Amygdala (tissue), 56 donors: ENCODE results near the gene HLCS.
"Not testable (repeated sequence)": the region's sequence is repeated elsewhere in the genome, so short reads cannot be mapped to it uniquely, and the experiment has no call there.

Experiments used
- DNase-seq, 56 donors: peaks; one replicate each; lab custom pipeline; 2025; lab: John Stamatoyannopoulos, UW

Gene HLCS

GRCh38 chr21:36820176-36821031 lies 146.1 kb downstream of the HLCS start:
- peak in 1 of 56 donors; percentile 16 for DNase-seq

DNA sequence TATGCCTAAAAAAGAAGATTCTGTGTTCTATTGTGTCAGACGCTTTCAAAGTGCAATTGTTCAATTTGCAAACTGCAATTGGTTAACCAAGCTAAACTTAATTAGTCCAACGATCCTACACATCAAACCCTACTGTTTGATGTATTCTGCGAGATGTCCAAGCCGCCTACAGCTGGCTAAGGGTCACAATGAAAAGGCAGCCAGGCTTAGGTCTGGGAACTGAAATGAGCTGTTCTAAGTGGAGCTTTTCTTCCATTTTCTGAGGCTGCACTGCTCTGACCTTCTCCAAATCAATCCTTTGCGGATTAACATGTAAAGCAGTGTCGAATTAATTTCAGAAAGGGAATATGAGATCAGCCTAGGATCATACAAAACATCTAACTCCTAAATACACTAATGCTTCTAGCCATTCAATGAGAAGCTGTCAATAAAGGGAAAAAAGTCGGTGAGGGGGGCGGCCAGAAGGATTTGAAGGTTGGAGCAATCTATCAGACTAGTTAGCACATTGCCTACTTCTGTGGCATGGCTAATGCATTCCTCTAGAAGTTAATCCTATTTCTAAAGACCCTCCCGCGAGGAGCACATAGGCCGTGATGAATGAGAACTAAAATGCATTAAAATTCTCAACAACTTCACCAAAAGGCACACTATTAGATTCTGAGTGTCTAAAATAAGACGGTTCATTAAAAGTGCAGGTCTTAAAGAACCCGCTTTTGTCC lies 148.6 kb downstream of the HLCS start:
- DNase-seq, result no peak

DNA sequence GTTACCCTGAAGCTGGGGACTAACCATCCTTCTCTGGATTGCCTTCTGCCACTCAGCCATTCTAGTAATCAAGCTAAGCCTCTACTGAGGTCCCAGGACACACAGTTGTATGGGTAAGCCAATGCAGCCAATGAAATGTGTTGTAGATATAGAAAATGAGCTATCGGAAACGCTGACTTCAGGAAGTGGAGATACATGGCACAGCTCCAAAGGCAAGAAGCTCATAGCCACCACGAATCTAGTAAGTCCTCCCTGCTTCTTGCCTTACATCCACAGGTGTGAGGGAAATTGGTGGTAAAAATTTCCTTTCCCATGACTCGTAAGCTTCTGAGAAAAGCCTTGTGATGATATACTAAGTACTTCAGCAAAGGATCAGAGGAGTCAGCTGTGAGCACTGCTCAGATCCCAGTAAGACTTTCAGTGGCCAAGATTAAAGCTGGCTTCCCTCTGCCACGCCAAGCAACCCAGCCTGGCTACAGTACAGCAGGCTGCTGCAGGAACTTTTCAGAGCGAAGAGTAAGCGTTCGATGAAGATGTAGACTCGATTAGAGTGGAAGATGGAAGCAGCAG lies 149.8 kb downstream of the HLCS start:
- no peak for DNase-seq

DNA sequence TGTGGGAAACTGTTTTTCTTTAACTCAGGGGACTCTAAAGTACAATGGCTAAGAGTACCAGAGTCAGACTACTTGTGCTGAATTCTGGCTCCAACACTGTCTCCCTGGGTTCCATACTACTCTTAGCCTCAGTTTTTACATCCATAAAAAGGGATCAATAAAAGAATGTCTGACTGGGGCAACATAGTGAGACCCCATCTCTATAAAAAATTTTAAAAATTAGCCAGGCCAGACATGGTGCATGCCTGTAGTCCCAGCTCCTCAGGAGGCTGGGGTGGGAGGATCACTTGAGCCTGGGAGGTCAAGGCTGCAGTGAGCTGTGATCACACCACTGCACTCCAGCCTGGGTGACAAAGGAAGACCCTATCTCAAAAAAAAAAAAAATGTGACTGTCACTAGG lies 150.4 kb downstream of the HLCS start:
- DNase-seq, result not testable (repeated sequence)

DNA sequence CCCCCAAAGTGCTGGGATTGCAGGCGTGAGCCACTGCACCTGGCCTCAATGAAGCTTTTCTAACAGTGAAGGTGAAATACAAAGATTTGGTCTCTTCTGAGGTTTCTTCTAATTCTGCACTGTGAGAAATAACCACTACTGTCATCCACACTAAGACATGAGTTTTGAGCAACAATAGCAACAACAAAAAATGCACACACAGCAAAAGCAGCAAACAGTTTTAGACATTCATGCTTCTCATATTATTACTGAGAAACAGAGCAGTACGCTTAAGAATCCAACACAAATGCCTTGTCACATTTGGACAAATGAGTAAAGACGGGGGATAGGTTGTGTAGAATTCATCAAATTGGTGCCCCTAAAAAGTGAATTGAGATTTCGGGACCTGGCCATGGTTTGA lies 151.2 kb downstream of the HLCS start:
- DNase-seq, result no peak

DNA sequence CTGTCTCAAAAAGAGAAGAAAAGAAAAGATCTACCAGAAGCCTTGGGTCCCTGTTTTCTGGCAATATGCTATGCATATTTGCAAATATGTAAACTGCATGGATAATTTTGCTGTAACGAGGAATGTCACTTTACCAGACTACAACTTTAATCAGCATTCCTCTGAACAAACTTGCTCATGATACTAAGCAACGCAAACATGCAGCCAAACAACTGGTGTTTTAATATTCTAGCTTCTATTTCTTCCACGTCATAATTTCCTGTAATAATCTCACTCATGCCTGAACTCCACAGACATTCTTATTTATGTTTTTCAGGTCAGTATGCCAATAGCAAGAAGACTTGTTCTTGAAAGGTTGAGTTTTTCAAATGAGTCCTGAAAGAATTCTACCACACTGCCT lies 153.4 kb downstream of the HLCS start:
- no peak for DNase-seq

- no peak for DNase-seq
These were observed 154.7 kb downstream of the HLCS start for GRCh38 chr21:36811762-36812161.

DNA sequence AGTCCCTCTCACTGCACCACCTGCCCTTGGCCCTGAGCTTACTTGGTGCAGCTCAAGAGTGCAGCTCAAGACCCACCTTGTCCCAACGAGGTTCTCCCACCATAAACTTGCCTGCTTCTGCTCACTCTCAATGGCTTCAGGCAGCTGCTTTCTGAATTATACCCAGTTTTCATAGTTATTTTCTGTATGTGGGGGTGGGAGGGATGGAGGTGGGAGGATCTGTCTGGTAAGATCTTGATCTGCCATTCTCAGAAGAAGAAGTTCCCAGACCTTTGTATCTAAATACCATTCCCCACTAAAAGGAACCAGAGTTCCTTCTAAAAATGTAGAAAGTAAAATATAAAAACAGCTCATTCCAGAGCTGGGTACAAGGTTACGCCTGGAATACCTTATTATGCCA lies 156.0 kb downstream of the HLCS start:
- DNase-seq, result no peak

GRCh38 chr21:36807422-36807928 lies 159.0 kb downstream of the HLCS start:
- no peak for DNase-seq

GRCh38 chr21:36806103-36806502 lies 160.4 kb downstream of the HLCS start:
- no peak for DNase-seq

- DNase-seq, result no peak
These were observed 161.4 kb downstream of the HLCS start for GRCh38 chr21:36804874-36805611.

- no peak for DNase-seq
These were observed 162.5 kb downstream of the HLCS start for GRCh38 chr21:36803816-36804439.

DNA sequence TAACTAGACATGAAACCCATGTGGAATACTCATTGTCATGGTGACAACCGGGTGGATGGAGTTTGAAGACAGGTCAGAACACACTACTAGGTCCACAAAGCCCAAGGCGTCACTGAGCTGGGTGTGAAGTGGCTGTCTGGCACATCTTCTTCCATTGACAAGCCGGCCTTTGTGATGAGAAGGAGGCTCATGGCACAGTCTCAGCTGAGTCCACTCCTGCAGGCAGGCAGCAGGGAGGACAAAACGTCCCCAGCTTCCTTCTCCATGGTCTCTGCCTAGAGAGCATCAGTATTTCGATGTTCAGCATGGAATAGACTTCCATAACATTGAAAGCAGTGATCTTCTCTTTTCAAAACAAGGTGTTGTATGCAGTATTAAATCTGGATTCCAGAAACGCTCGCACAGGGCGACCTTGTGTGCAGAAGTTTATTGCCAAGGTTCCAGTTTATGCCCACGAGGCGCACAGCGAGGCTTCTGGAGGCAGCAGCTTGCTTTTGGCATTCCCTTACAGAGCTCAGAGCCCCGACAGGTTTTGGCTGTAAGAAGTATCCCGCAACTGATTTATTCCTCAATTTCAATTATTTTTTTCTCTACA lies 163.3 kb downstream of the HLCS start:
- peak in 43 of 56 donors; percentile 10 to 84 (median 55) for DNase-seq

DNA sequence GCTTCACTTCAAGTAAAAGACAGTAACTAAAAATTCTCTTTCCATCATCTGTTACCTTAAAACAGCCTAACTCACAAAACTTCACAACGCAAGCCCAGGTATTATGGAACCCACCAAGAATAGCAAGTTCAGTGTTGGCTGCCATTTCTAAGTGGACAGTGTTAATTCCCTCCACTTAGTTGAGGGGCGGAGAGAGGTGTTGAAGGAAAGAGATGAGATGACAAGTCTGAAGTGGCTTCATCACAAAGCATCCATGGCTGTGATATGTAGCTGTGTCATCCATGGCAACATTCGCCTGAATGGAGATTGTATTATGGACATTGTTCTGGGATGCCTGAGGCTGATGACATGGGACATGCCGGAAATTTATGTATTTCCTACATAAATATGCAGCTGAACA lies 165.7 kb downstream of the HLCS start:
- DNase-seq, result no peak

DNA sequence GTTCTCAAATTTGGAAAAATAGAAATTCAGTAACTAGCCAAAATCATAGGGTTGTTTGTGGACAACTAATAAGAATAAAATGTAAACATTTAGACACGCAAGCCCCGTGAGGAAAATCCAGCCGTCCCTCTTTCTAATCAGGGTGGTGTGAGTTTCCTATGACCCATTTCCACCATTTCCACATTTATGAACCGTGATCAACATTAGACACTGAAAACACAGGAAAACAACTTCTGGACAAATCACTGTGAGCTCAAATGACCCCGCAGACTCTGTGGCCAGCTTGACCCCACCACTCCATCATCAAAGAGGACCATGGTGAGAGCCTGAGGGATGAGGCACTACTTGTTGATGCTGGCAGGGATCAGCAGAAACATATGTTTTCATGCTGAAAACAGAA lies 166.6 kb downstream of the HLCS start:
- no peak for DNase-seq

DNA sequence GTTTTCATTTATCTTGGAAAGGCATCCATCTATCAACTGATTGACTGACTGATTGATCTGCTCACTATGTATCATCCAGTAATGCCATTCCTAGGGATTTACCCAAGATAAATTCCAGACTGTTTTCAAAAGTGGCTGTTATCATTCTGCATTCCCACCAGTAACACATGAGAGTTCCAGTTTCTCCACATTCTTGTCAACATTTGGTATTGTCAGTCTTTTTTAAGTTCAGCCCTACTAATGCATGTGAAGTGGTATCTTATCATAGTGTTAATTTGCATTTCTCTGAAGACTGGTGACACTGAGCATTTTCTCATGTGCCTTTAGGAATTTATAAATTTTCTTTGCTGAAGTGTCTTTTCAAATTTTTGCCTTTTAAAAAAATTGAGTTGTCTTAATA lies 168.0 kb downstream of the HLCS start:
- no peak for DNase-seq

DNA sequence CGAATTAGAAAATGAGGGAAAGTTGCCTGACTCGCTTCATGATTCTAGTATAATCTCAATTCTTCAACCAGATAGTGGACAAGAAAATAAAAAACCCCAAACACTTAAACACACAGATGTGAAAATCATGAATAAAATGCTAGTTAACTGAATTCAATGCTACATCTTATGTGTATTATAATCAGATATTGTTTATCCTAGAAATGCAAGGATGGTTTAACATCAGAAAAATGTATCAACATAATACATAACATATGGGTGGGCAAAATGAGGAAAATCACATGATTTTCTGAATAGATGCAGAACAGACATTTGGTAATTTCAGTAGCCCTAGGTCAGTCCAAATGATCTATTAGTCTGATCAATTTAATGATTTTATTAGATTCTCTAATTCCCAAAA lies 170.4 kb downstream of the HLCS start:
- DNase-seq, result no peak

DNA sequence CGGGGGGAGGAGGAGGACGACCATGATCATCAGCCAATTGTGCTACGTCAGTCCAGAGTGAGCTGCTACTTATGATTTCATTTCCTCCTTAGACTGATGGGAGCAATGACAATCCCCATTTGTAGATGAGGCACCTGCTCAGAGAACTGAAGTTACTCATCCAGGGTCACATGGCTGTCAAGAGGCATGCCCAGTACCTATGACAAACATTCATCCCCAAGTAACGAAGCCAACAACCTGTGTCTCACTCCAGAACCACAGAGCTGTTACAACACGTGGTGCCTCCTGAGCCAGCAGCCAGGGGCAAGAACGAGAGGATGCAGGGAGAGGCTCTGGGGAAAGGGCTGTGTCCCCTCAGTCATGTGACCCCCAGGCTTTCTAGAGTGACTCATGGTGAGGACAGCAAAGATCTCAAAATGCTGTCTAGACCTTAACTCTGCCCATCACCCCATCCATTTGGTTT lies 173.9 kb downstream of the HLCS start:
- DNase-seq, result peak in 4 of 56 donors; percentile 31 to 49 (median 41)

GRCh38 chr21:36791695-36792470 lies 174.6 kb downstream of the HLCS start:
- peak in 12 of 56 donors; percentile 13 to 49 (median 32) for DNase-seq
